Activated T-cell treated with anti-CD3 and anti-CD28 coated beads for 1 hour (primary cell): ENCODE data around the gene ADGRF3.
A peak's percentile ranks its signal among the peaks of the same experiment; 100 is the strongest.
"Not testable (repeated sequence)": the region's sequence is repeated elsewhere in the genome, so short reads cannot be mapped to it uniquely, and the experiment has no call there.

Experiments used
- DNase-seq: peaks from one replicate; pipeline ENCODE4 v3.0.0-alpha.2; 2020; ENCODE audit warnings: low read depth

Gene ADGRF3

DNA sequence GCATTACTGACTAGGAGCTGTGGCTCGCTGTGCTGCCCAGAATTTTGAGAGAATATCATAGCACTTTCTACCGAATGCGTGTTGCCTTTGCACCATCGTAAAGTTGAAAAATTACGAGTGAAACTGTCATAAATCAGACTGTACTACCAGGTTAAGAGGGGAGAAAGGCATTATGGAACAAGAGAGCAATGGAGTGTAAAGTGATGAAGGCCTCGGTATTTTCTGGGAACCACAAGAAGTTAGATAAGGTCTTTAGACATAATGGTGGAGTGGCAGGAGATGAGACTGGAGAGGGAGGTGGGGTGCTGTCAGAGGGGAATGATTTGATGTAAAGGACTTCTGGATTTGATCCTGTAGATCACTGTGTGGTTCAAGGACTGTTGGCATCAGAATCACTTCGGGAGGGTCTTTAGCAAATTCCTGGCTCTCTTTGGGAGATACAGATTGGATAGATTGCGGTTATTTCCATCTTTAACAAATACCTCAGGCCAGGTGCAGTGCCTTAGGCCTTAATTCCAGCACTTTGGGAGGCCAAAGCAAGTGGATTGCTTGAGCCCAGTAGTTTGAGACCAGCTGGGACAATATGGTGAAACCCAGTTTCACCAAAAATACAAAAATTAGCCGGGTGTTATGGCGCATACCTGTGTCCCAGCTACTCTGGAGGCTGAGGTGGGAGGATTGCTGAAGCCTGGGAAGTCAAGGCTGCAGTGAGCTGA, 4.9 kb upstream of the ADGRF3 start:
- DNase-seq, result no peak

- no peak for DNase-seq
Measured at GRCh38 chr2:26349690-26350089, 3.1 kb upstream of the ADGRF3 start.

- DNase-seq, result no peak
Measured at GRCh38 chr2:26347286-26347865, 787 bp upstream of the ADGRF3 start.

DNA sequence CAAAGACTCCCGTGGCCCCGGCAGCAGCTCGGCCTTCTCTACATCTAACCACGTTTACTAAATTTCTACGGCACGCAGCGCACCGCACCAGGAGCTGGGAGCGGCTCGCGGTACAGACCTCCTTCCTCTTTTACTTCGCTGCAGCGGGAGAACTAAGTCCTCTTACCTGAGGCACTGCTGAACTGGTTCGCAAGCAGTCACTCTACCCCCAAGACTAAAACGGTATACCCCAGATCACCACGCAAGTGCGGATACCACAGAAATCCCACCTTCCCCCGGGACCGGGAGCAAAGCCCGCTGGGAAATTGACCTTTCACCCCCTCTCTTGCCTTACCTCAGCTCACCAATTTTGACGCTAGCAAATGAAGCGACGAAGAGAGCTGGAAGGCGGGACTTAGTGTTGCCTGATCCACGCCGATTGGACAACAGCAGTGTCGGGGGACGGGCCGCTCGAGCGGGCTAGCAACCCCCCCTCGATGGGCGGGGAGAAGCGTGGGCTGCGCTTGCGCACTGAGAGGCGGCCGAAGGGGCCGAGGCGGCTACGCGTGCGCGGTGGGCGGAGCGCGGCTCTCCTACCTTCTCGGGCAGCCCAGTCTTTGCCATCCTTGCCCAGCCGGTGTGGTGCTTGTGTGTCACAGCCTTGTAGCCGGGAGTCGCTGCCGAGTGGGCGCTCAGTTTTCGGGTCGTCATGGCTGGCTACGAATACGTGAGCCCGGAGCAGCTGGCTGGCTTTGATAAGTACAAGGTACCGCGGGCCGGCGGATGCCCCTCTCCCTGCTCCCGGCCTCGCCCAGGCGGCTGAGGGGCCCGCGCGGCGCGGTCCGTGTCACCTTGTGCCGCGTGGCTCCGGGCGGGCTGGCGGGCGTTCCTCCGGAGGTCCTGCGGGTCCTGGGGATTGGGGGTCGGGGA, 790 bp downstream of the ADGRF3 start, which contains the start of gene SELENOI:
Gene SELENOI (plus strand): TSS at position 599 of the 909 bp plus-strand sequence. CDS start 90 bp downstream, at position 689.
- DNase-seq, result peak; percentile 98

DNA sequence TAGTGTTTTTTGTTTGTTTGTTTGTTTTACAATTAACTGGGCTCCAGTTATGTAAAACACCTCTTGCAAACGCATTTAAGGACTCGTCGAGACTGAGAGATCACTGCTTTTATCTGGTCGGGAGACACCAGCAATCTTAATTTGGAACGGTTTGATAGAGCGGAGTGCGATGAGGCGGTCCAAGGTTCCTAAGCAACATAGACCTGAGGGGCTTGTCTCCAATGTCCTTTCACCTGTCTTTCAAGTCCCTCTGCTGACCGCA, 1.4 kb downstream of the ADGRF3 start:
- DNase-seq, result no peak

DNA sequence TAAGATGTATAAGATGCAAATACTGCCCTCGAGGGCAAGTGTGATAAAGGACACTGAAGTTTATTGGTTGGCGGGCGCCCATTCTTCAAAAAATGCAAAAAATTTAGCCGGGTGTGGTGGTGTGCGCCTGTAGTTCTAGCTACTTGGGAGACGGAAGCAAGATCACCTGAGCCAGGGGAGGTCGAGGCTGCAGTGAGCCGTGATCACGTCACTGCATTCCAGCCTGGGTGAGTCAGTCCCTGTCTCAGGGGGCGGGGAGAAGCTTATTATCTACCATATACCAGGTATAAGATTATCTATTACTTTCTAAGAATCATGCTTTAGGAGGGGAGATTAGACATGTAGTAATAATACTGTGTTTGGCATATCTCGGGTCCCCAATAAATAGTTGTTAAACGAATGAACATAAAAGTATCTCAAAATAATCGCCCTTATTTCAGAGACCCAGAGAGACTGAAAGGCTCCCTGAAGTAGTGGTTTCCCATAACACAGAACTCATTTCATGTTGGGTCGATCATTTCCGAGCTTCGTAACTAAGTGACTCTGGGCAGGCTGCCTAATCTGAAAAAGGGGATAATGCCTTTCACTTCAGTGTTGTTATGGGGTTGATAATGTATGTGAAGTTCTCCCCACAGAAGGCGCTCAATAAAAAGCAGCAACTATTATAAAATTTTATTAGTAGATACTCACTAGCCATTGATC, 1.9 kb downstream of the ADGRF3 start:
- DNase-seq, result no peak

GRCh38 chr2:26340831-26341230, 5.8 kb downstream of the ADGRF3 start:
- DNase-seq, result no peak

DNA sequence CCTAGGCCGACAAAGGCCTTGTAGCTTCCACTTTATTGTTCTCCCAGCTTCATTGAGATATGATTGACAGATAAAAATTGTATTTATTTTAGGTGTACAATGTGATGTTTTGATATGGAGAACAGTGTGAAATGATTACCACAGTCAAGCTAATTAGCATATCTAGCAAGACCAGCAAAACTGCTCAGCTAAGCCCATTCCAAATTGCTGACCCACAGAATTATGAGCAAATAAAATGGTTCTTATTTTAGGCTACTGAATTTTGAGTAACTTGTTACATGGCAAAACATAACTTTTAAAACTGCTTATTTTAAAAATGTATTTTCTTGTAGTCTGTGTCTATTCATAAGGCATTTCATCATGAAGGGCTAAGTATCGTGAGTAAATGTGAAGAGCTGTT, 9.3 kb downstream of the ADGRF3 start:
- DNase-seq, result no peak

- no peak for DNase-seq
Measured at GRCh38 chr2:26336719-26337118, 9.9 kb downstream of the ADGRF3 start.

- no peak for DNase-seq
Measured at GRCh38 chr2:26335231-26335630, 11.4 kb downstream of the ADGRF3 start.

GRCh38 chr2:26333293-26333692, 13.3 kb downstream of the ADGRF3 start:
- no peak for DNase-seq

- DNase-seq, result not testable (repeated sequence)
Measured at GRCh38 chr2:26331321-26331720, 15.3 kb downstream of the ADGRF3 start.

DNA sequence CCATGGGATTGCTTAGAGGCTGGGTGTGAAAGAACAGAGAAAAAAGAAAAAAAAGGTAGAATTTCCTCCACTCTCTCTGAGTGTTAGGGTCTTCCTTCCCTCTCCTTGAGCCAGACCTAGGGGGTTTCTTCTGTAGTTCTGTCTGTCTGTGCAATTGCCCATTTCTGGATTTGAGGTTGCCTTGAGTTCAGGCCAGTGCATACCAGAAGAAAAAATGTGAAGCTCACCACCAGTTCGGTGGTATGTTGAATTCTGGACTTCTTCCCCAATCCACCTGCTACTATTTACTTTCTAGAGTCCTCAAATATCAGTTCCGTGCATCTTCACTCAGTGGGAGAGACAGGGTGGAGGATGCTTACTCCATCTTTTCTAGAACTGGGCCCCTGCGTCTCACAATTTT, 16.0 kb downstream of the ADGRF3 start:
- no peak for DNase-seq

DNA sequence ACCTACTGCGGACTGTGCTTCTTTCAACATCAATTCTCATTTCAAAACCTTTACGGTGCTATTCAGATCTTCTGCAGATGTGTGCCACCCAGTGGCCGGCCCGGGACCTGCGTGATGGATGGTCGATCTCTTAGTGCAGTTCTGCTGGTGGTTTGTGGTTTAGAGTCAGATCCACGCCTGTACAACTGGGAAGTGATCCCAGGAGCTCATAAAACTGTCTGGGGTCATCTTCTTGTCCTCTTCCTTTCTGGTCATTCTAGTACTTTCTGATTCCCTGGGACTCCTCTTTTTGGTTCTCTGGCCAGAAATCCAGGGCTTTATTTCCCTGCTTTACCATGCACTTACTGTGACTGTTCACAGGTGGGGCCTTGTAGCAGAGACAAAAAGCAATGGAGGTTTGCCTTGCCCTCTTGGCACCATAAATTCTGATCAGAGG, 16.5 kb downstream of the ADGRF3 start:
- peak; percentile 78 for DNase-seq

DNA sequence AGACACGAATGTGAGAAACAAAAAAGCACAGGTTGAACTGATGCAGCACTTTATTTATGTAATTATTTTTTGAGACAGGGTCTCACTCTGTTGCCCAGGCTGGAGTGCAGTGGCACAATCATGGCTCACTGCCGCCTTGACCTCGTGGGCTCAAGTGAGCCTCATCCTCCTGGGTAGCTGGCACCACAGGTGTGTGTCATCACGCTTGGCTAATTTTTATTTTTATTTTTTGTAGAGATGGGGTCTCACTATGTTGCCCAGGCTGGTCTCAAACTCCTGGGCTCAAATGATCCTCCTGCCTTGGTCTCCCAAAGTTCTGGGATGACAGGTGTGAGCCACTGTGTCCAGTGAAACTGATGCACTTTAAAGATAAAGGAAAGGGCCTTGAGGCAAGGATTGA, 17.5 kb downstream of the ADGRF3 start:
- not testable (repeated sequence) for DNase-seq

GRCh38 chr2:26327291-26328272, 19.0 kb downstream of the ADGRF3 start:
- DNase-seq, result no peak

DNA sequence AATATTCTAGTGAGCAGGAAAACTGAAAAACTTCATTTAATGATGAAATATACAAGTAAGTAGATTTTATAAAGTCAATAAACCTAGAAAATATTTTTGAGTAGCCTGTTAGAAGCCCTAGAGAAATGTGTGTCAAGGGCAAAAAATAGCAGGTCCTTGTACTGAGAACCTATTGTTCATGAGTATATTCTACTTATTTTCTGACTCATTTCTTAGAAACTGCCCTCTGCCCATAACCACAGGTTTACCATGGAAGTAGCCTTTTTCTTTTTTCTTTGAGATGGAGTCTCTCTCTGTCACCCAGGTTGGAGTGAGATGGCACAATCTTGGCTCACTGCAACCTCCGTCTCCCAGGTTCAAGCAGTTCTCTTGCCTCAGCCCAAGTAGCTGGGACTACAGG, 20.1 kb downstream of the ADGRF3 start:
- DNase-seq, result no peak

- DNase-seq, result no peak
Measured at GRCh38 chr2:26325851-26326250, 20.7 kb downstream of the ADGRF3 start.

- no peak for DNase-seq
Measured at GRCh38 chr2:26324903-26325302, 21.7 kb downstream of the ADGRF3 start.

DNA sequence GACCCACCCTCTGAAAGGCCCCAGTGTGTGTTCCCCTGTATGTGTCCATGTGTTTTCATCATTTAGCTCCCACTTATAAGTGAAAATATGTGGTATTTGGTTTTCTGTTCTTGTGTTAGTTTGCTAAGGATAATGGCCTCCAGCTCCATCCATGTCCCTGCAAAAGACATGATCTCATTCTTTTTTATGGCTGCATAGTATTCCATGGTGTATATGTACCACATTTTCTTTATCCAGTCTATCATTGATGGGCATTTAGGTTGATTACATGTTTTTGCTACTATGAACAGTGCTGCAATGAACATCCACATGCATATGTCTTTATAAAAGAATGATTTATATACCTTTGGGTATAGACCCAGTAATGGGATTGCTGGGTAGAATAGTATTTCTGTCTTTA, 22.1 kb downstream of the ADGRF3 start:
- not testable (repeated sequence) for DNase-seq

- DNase-seq, result no peak
Measured at GRCh38 chr2:26318950-26319349, 27.6 kb downstream of the ADGRF3 start.
